Iris pigment epithelial cell (primary cell): ENCODE results near the gene GGT1.
"Not testable (repeated sequence)": the region's sequence is repeated elsewhere in the genome, so short reads cannot be mapped to it uniquely, and the experiment has no call there.

Experiments used
- DNase-seq: peaks from one replicate; pipeline ENCODE4 v3.0.0-alpha.2; 2011; ENCODE audit warnings: low read depth

Gene GGT1

GRCh38 chr22:24642307-24642706, 39.3 kb downstream of the GGT1 start:
- DNase-seq, result not testable (repeated sequence)

GRCh38 chr22:24644409-24644808, 41.4 kb downstream of the GGT1 start:
- DNase-seq, result not testable (repeated sequence)

- not testable (repeated sequence) for DNase-seq
Observed at GRCh38 chr22:24645408-24646399, 42.7 kb downstream of the GGT1 start.

- not testable (repeated sequence) for DNase-seq
Observed at GRCh38 chr22:24646756-24647155, 43.8 kb downstream of the GGT1 start.

- DNase-seq, result not testable (repeated sequence)
Observed at GRCh38 chr22:24649371-24649770, 46.4 kb downstream of the GGT1 start.

- DNase-seq, result not testable (repeated sequence)
Observed at GRCh38 chr22:24650884-24651283, 47.9 kb downstream of the GGT1 start.

GRCh38 chr22:24665395-24665794, 62.4 kb downstream of the GGT1 start:
- DNase-seq, result not testable (repeated sequence)

- DNase-seq, result not testable (repeated sequence)
Observed at GRCh38 chr22:24667904-24668303, 64.9 kb downstream of the GGT1 start.

- not testable (repeated sequence) for DNase-seq
Observed at GRCh38 chr22:24672532-24672931, 69.5 kb downstream of the GGT1 start.
